ENCODE results near the gene ING5.

ING5 gene

GRCh38 chr2:241764275-241765241 lies 62.7 kb downstream of the ING5 start:
- H3K4me3 ChIP-seq (ENCODE audit: low read depth, low read length), result no peak overlapping the region
- no peak for DNase-seq (ENCODE audit: low read depth)
- no peak for TF ChIP-seq POLR2A (IDR thresholded peaks at IDR 0.05; ENCODE audit: extremely low read depth, insufficient read length)
- TF ChIP-seq, protein P1, sequence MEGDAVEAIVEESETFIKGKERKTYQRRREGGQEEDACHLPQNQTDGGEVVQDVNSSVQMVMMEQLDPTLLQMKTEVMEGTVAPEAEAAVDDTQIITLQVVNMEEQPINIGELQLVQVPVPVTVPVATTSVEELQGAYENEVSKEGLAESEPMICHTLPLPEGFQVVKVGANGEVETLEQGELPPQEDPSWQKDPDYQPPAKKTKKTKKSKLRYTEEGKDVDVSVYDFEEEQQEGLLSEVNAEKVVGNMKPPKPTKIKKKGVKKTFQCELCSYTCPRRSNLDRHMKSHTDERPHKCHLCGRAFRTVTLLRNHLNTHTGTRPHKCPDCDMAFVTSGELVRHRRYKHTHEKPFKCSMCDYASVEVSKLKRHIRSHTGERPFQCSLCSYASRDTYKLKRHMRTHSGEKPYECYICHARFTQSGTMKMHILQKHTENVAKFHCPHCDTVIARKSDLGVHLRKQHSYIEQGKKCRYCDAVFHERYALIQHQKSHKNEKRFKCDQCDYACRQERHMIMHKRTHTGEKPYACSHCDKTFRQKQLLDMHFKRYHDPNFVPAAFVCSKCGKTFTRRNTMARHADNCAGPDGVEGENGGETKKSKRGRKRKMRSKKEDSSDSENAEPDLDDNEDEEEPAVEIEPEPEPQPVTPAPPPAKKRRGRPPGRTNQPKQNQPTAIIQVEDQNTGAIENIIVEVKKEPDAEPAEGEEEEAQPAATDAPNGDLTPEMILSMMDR (IDR thresholded peaks at IDR 0.05; ENCODE audit: low read depth, low read length), result no peak
- peak; percentile 72 for TF ChIP-seq MAX (IDR thresholded peaks at IDR 0.05; ENCODE audit: low read depth, low read length)
- no peak for TF ChIP-seq MYC (IDR thresholded peaks at IDR 0.05; ENCODE audit: low read depth, low read length)

DNA sequence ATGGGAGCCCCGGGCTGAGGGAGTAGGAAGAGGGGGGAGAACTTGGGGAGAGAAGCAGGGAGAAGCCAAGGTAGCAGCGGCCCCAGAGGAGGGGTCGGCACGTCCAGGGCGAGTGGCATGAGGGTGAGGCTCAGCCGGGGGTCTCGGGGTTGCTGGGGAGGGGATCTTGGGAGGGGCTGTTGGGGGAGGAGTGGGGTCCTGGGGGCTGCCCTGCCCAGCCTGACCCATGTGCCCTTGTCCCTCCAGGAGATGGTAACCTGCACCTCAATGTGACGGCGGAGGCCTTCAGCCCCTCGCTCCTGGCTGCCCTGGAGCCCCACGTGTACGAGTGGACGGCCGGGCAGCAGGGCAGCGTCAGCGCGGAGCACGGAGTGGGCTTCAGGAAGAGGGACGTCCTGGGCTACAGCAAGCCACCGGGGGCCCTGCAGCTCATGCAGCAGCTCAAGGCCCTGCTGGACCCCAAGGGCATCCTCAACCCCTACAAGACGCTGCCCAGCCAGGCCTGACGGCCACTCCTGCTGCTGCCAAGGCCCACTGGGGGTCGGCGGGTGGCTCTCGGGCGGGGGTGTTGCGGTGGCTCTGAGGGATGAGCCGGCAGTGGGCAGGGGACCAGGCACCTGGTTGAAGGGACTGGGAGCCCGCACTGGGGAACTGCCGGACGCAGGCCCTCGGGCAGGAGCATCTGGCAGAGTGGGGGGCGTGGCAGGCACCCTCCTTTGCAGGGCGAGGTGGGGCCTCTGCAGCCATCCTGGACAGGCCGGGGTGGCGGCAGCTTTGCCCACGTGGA lies 65.8 kb downstream of the ING5 start:
- TF ChIP-seq POLR2A (IDR thresholded peaks at IDR 0.05; ENCODE audit: extremely low read depth, insufficient read length) (no peak), MAX (IDR thresholded peaks at IDR 0.05; ENCODE audit: low read depth, low read length) (no peak), MYC (IDR thresholded peaks at IDR 0.05; ENCODE audit: low read depth, low read length) (no peak)
- TF ChIP-seq, protein P1 (IDR thresholded peaks at IDR 0.05; ENCODE audit: low read depth, low read length), result no peak
- DNase-seq (ENCODE audit: low read depth), result no peak
- H3K4me3 ChIP-seq (ENCODE audit: low read depth, low read length), result no peak overlapping the region

GRCh38 chr2:241768251-241768711 lies 66.4 kb downstream of the ING5 start:
- DNase-seq (ENCODE audit: low read depth), result peak; percentile 8
- TF ChIP-seq POLR2A (IDR thresholded peaks at IDR 0.05; ENCODE audit: extremely low read depth, insufficient read length), result no peak
- no peak for TF ChIP-seq MYC (IDR thresholded peaks at IDR 0.05; ENCODE audit: low read depth, low read length)
- TF ChIP-seq MAX (IDR thresholded peaks at IDR 0.05; ENCODE audit: low read depth, low read length), result no peak
- TF ChIP-seq, protein P1 (IDR thresholded peaks at IDR 0.05; ENCODE audit: low read depth, low read length), result no peak
- H3K4me3 ChIP-seq (ENCODE audit: low read depth, low read length), result no peak overlapping the region

- TF ChIP-seq POLR2A (IDR thresholded peaks at IDR 0.05; ENCODE audit: extremely low read depth, insufficient read length), result no peak
- no peak for TF ChIP-seq MAX (IDR thresholded peaks at IDR 0.05; ENCODE audit: low read depth, low read length)
- no peak for TF ChIP-seq MYC (IDR thresholded peaks at IDR 0.05; ENCODE audit: low read depth, low read length)
- TF ChIP-seq, protein P1 (IDR thresholded peaks at IDR 0.05; ENCODE audit: low read depth, low read length), result no peak
- no peak overlapping the region for H3K4me3 ChIP-seq (ENCODE audit: low read depth, low read length)
- DNase-seq (ENCODE audit: low read depth), result no peak
Observed at GRCh38 chr2:241768850-241769249, 67.0 kb downstream of the ING5 start.

DNA sequence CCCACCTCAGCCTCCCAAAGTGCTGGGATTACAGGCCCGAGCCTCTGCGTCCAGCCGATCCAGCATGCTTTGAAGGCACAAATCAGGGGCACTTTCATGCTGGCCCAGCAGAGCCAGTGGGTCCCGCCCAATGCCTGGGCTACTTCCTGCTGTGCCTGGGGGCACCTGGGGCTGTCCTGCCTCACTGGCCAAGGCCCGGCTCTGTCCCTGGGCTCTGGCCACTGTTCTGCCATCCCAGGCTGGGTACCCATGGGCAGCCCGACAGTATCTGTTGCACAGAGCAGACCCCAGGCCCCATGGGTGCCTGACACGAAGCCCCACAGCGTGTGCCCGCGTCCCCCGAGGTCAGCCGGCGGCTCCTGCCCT lies 68.0 kb downstream of the ING5 start:
- no peak overlapping the region for H3K4me3 ChIP-seq (ENCODE audit: low read depth, low read length)
- TF ChIP-seq POLR2A (IDR thresholded peaks at IDR 0.05; ENCODE audit: extremely low read depth, insufficient read length), result no peak
- TF ChIP-seq, protein P1 (IDR thresholded peaks at IDR 0.05; ENCODE audit: low read depth, low read length), result no peak
- no peak for TF ChIP-seq MAX (IDR thresholded peaks at IDR 0.05; ENCODE audit: low read depth, low read length)
- no peak for TF ChIP-seq MYC (IDR thresholded peaks at IDR 0.05; ENCODE audit: low read depth, low read length)
- no peak for DNase-seq (ENCODE audit: low read depth)

Data from NB4 (cell line).